ENCODE data around the gene PLA2G4F. TPM values are rescaled to one million over a fixed set of nuclear protein-coding genes. Genes with fewer than 3 reads are reported as not detected.

PLA2G4F gene
- total and polyA plus RNA-seq, 10 of the 15 experiments (the other 5 are each of a cell fraction or from before 2014, with no cell fraction given): not detected

- ChIA-PET SMC1A (ENCODE audit: uncharacterized antibody, unreplicated experiment) (interaction anchor here (1.3 kb wide), 1 partner anchor 12 kb away, joined by 4 read pairs; no protein-coding TSS in a partner anchor), CTCF (interaction anchor here (1.1 kb wide), 1 partner anchor 25 kb away, joined by 3 read pairs; no protein-coding TSS in a partner anchor), POLR2A (no interaction called here), RAD21 (ENCODE audit: unreplicated experiment) (interaction anchor here (1.3 kb wide), 1 partner anchor 81 kb away, joined by 3 read pairs; no protein-coding TSS in a partner anchor)
- DNase-seq (ENCODE audit: low read depth, low spot score) (no peak), FAIRE-seq (no peak), ATAC-seq (no peak)
- no peak for TF ChIP-seq SRF (IDR thresholded peaks at IDR 0.05; ENCODE audit: low read depth in 2 of 2, low read length in 2 of 2)
- TF ChIP-seq CHD1 (IDR thresholded peaks at IDR 0.05; ENCODE audit: low read depth, low read length): no peak
- no peak for TF ChIP-seq ZZZ3 (IDR thresholded peaks at IDR 0.05; ENCODE audit: control insufficient read depth, insufficient read length, low read depth)
- no peak for TF ChIP-seq BCLAF1 (IDR thresholded peaks at IDR 0.05)
- no peak for TF ChIP-seq ZBTB33 (IDR thresholded peaks at IDR 0.05)
- TF ChIP-seq ETV6 (conservative IDR thresholded peaks at IDR 0.05 in 1 of 2, IDR thresholded peaks at IDR 0.05 in 1 of 2; ENCODE audit: borderline replicate concordance in 1 of 2, low read depth in 1 of 2): no peak
- H3K4me2 ChIP-seq (ENCODE audit: control insufficient read depth, insufficient read depth): no peak overlapping the region
- H4K20me1 ChIP-seq (ENCODE audit: control insufficient read depth, insufficient read depth): no peaks in the 10 kb centered on the region
- H3K36me3 ChIP-seq (ENCODE audit: control insufficient read depth in 2 of 2, insufficient read depth in 2 of 2, low read length in 1 of 2): peaks cover 3 to 7% of the 10 kb centered on the region in 2 experiments; a peak in 3 of 4 replicates
- no peak overlapping the region for H2AFZ ChIP-seq (ENCODE audit: control insufficient read depth, low read depth, low read length)
- no TSS peak for BruUV-seq (replicated peaks)
- H3K4me3 ChIP-seq: no peak overlapping the region
- intact Hi-C loops (cut with micrococcal nuclease; ENCODE audit: unreplicated experiment): no loop called here
- 98% methylated on average over 5 of the region's 5 CpGs for WGBS (ENCODE audit: insufficient coverage, insufficient replicate concordance, low lambda C conversion rate, missing lambda C conversion rate)
- H3K79me2 ChIP-seq (ENCODE audit: control insufficient read depth, insufficient read depth, low read length): peaks cover 3% of the 10 kb centered on the region
- in situ Hi-C loops (cut with MboI): no loop called here
- H3K27ac ChIP-seq (ENCODE audit: control insufficient read depth, insufficient read depth): no peak overlapping the region
- H3K9ac ChIP-seq (ENCODE audit: control insufficient read depth, insufficient read depth, low read length): no peak overlapping the region
- H3K4me1 ChIP-seq (ENCODE audit: control insufficient read depth, insufficient read depth, low read length): peaks cover 25% of the 10 kb centered on the region
- peaks cover 8% of the 10 kb centered on the region; the same call in 2 of the 3 replicates for H3K9me3 ChIP-seq (replicated peaks; ENCODE audit: control insufficient read depth, insufficient read depth, low read length)
- H3K27me3 ChIP-seq (replicated peaks in 1 of 2; ENCODE audit: control insufficient read depth in 2 of 2, insufficient read depth in 2 of 2, low read length in 1 of 2): no peaks in the 10 kb centered on the region
Observed at GRCh38 chr15:42194513-42194912, 38.1 kb upstream of the PLA2G4F start.

Data from GM12878 (cell line).